ENCODE data around the gene TTBK1.

- TF ChIP-seq POLR2A (IDR thresholded peaks at IDR 0.05) (no peak), CTCF (IDR thresholded peaks at IDR 0.05) (no peak)
Measured at GRCh38 chr6:43231053-43231452, 12.2 kb upstream of the TTBK1 start.

Measured in body of pancreas (tissue), 4 donors.